Mucosa of descending colon (tissue), 3 donors: Measurements from ENCODE around the gene VWA2. TPM values are rescaled to one million over a fixed set of nuclear protein-coding genes. Genes with fewer than 3 reads are reported as not detected.

ENCODE experiments used
- ATAC-seq: fragments of 200-7000 bp; cut with Tn5 transposase; one replicate; pipeline ENCODE4 v1.9.1; 2020; ENCODE audit warnings: mild to moderate bottlenecking, moderate library complexity
- DNase-seq, 3 donors: peaks; one replicate each; pipeline ENCODE4 v3.0.0-alpha.2; 2020
- H3K36me3 ChIP-seq: fragments of 200-600 bp; one replicate; pipeline ENCODE4 v1.8.0; 2021; ENCODE audit warnings: low read depth, mild to moderate bottlenecking
- H3K4me1 ChIP-seq: fragments of 200-600 bp; one replicate; pipeline ENCODE4 v1.8.0; 2021; ENCODE audit warnings: low read depth, mild to moderate bottlenecking
- H3K4me3 ChIP-seq: fragments of 200-600 bp; one replicate; pipeline ENCODE4 v1.8.0; 2021; ENCODE audit warnings: mild to moderate bottlenecking
- H3K9me3 ChIP-seq: fragments of 200-600 bp; one replicate; pipeline ENCODE4 v1.8.0; 2021; ENCODE audit warnings: mild to moderate bottlenecking
- intact Hi-C, 2 donors: fragments of 100-400 bp; cut with DNase I in 1 of 2; cut with micrococcal nuclease in 1 of 2; formaldehyde crosslinking; loops; one replicate each; pipeline versions ENCODE4 v1.11.0 to v1.11.1; 2022; cut with DNase I, micrococcal nuclease
- total RNA-seq, 3 donors: library from RNA; stranded (reverse); fragmentation: NEBNext Ultra II Directional in 2 of 3; extraction: Animal tissue kit (Norgen Biotek cat#: 25700) in 2 of 3; gene quantifications; one replicate each; pipeline versions ENCODE4 v1.2.1 to v1.2.4, GENCODE V29; 2021 to 2023
- TF ChIP-seq, protein P1 (sequence below): fragments of 200-600 bp; IDR thresholded peaks from one replicate; pipeline ENCODE4 v1.8.0; 2022; ENCODE audit warnings: antibody characterized with exemption, mild to moderate bottlenecking
- donor health status: DM: no; HTN: no; CAD: no; lungs with moderate emphysema.
- donor health status: DM: no; HTN: no; CAD: no.
- donor health status: DM: no; HTN: yes; CAD: no.

The VWA2 gene
- total RNA-seq, 3 donors from 2014 or later = 0.47 to 3.2 (median 1.9) TPM

GRCh38 chr10:114279901-114280644, 41.0 kb downstream of the VWA2 start:
- DNase-seq (no peak), ATAC-seq (no peak)
- Histone ChIP-seq H3K4me3 (no peak overlapping the region), H3K9me3 (no peaks in the 10 kb centered on the region), H3K36me3 (no peaks in the 10 kb centered on the region), H3K4me1 (no peaks in the 10 kb centered on the region)
- TF ChIP-seq, protein P1, sequence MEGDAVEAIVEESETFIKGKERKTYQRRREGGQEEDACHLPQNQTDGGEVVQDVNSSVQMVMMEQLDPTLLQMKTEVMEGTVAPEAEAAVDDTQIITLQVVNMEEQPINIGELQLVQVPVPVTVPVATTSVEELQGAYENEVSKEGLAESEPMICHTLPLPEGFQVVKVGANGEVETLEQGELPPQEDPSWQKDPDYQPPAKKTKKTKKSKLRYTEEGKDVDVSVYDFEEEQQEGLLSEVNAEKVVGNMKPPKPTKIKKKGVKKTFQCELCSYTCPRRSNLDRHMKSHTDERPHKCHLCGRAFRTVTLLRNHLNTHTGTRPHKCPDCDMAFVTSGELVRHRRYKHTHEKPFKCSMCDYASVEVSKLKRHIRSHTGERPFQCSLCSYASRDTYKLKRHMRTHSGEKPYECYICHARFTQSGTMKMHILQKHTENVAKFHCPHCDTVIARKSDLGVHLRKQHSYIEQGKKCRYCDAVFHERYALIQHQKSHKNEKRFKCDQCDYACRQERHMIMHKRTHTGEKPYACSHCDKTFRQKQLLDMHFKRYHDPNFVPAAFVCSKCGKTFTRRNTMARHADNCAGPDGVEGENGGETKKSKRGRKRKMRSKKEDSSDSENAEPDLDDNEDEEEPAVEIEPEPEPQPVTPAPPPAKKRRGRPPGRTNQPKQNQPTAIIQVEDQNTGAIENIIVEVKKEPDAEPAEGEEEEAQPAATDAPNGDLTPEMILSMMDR = no peak
- intact Hi-C loops = no loop called here

- intact Hi-C loops = no loop called here
- ATAC-seq (no peak), DNase-seq (no peak)
- Histone ChIP-seq H3K9me3 (no peaks in the 10 kb centered on the region), H3K4me3 (no peak overlapping the region), H3K36me3 (no peaks in the 10 kb centered on the region), H3K4me1 (no peaks in the 10 kb centered on the region)
- TF ChIP-seq, protein P1 = no peak
These were observed 42.0 kb downstream of the VWA2 start for GRCh38 chr10:114281006-114281405.

GRCh38 chr10:114281461-114281860, 42.4 kb downstream of the VWA2 start:
- ATAC-seq (no peak), DNase-seq (no peak)
- Histone ChIP-seq H3K4me1 (no peaks in the 10 kb centered on the region), H3K4me3 (no peak overlapping the region), H3K9me3 (no peaks in the 10 kb centered on the region), H3K36me3 (no peaks in the 10 kb centered on the region)
- TF ChIP-seq, protein P1 = no peak
- intact Hi-C loops = no loop called here

DNA sequence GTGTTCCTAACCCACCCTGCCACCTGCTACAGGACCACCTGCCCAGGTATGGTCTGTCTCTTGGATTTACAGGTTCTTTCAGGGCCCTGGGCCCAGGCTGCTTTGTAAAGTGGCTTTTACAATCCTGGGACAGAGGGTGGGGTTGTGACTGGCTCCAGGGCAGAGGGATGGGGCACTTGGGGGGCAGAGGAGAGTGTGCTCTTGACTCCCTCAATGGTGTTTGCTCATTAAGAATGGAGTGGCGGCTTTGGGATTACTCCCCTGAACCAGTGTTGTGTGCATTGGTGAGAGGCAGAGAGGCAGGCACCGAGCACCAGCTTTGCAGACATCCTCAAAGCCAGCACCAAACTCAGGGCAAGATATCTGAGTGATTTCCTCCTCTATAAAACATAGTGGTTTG, 43.5 kb downstream of the VWA2 start:
- TF ChIP-seq, protein P1 = no peak
- no peak overlapping the region for H3K4me3 ChIP-seq
- no peak for ATAC-seq

GRCh38 chr10:114283091-114283490, 44.0 kb downstream of the VWA2 start:
- Histone ChIP-seq H3K9me3 (no peaks in the 10 kb centered on the region), H3K4me3 (no peak overlapping the region), H3K36me3 (no peaks in the 10 kb centered on the region), H3K4me1 (no peaks in the 10 kb centered on the region)
- TF ChIP-seq, protein P1 = no peak
- intact Hi-C loops = no loop called here
- ATAC-seq (no peak), DNase-seq (no peak)

More for the DNA sequence above, 43.5 kb downstream of the VWA2 start:
- DNase-seq = no peak
- no peaks in the 10 kb centered on the region for H3K4me1 ChIP-seq
- no peaks in the 10 kb centered on the region for H3K9me3 ChIP-seq
- intact Hi-C loops = no loop called here
- no peaks in the 10 kb centered on the region for H3K36me3 ChIP-seq
